Adrenal gland (tissue), 12 donors: ENCODE results near the gene TMEM116. TPM values are rescaled to one million over a fixed set of nuclear protein-coding genes. Genes with fewer than 3 reads are reported as not detected.

Experiments
- DNase-seq, 7 donors: peaks; one replicate each; pipeline ENCODE4 v3.0.0-alpha.2; 2019 to 2020
- H3K27ac ChIP-seq, 5 donors: fragments of 200-600 bp; sonication (generic) in 4 of 5; 1 replicate in 3 of 5; 2 replicates in 2 of 5; pipeline versions ENCODE4 v1.5.1 to v1.8.0; 2016 to 2020; ENCODE audit warnings: mild to moderate bottlenecking in 1 of 5
- H3K27me3 ChIP-seq: fragments of 200-600 bp; 2 replicates; pipeline ENCODE4 v1.8.0; 2021
- H3K36me3 ChIP-seq, 2 donors: fragments of 200-600 bp; replicated peaks in 1 of 2; 1 replicate in 1 of 2; 2 replicates in 1 of 2; pipeline versions ENCODE4 v1.5.1 to v1.8.0; 2018 to 2022
- H3K4me1 ChIP-seq, 2 donors: fragments of 200-600 bp; replicated peaks in 1 of 2; 1 replicate in 1 of 2; 2 replicates in 1 of 2; pipeline versions ENCODE4 v1.5.1 to v1.8.0; 2018 to 2021
- H3K4me3 ChIP-seq, 4 donors: fragments of 200-600 bp; sonication (generic) in 3 of 4; one replicate each; pipeline ENCODE4 v1.5.1; 2016 to 2018
- H3K9me3 ChIP-seq, 3 donors: fragments of 200-600 bp; sonication (generic) in 1 of 3; replicated peaks in 1 of 3; 1 replicate in 2 of 3; 2 replicates in 1 of 3; pipeline versions ENCODE4 v1.5.1 to v1.8.0; 2016 to 2021
- CTCF ChIP-seq, 6 experiments: fragments of 450-650 bp in 4 of 6; fragments of 200-600 bp in 2 of 6; sonication (generic) in 1 of 6; IDR thresholded peaks; 1 replicate in 5 of 6; 2 replicates in 1 of 6; pipeline versions ENCODE4 v1.5.1 to v1.8.0; 2016 to 2021; ENCODE audit warnings: antibody characterized with exemption in 6 of 6, mild to moderate bottlenecking in 2 of 6, moderate library complexity in 1 of 6
- POLR2A ChIP-seq, 2 donors: fragments of 450-650 bp; IDR thresholded peaks; one replicate each; pipeline ENCODE4 v1.6.1; 2017; ENCODE audit warnings: antibody characterized with exemption in 2 of 2, mild to moderate bottlenecking in 2 of 2, moderate library complexity in 1 of 2
- WGBS, 4 donors: extraction: QIAGEN DNeasy Blood & Tissue Kit in 2 of 4; methylation state at CpG; one replicate each; pipeline versions ENCODE4 v1.1.5 to v1.1.7; 2013 to 2017; 5-methylcytosine and 5-hydroxymethylcytosine counted together
- intact Hi-C, 2 donors: fragments of 100-400 bp; cut with DNase I; formaldehyde crosslinking; loops; one replicate each; pipeline versions ENCODE4 v1.14.1 to v1.15.0; 2022 to 2023
- polyA plus RNA-seq, 3 donors: library from polyadenylated mRNA; stranded (reverse); fragments of 200-250 nt in 2 of 3; fragments of 350-450 nt in 1 of 3; fragmentation: Illumina TruSeq in 1 of 3; extraction: RNeasy Lipid Tissue Mini Kit (QIAGEN cat#74804) in 1 of 3; gene quantifications; one replicate each; pipeline ENCODE4 v1.2.3, GENCODE V29; 2013 to 2014
- total RNA-seq, 9 donors: library from RNA; depleted of rRNA in 4 of 9; stranded (reverse); fragments of >200 nt in 4 of 9; fragments of 120-200 nt in 1 of 9; fragmentation: NEBNext Ultra II Directional in 1 of 9; extraction: Animal tissue kit (Norgen Biotek cat#: 25700) in 1 of 9; gene quantifications; one replicate each; pipeline versions ENCODE4 v1.1.0 to v1.2.4, GENCODE V29; 2013 to 2023
- donor health status: healthy with polysubstance abuse.
- donor health status: Bipolar disorder and iron deficiency.
- donor health status: DM: yes; HTN: yes; CAD: no.
- donor health status: DM: no; HTN: no; CAD: no.
- donor health status: DM: no; HTN: no; CAD: no.
- donor health status: DM: yes; HTN: yes; CAD: no.

Gene TMEM116
- total and polyA plus RNA-seq, 12 donors: 6.3 to 32.4 (median 18.8) TPM

- no peak overlapping the region for H3K4me3 ChIP-seq
- no peaks in the 10 kb centered on the region for H3K27me3 ChIP-seq
- no peaks in the 10 kb centered on the region for H3K36me3 ChIP-seq
- intact Hi-C loops: no loop called here
- H3K9me3 ChIP-seq: no peaks in the 10 kb centered on the region
- H3K4me1 ChIP-seq: peaks cover 1 to 3% of the 10 kb centered on the region in 2 donors
- DNase-seq: no peak
- TF ChIP-seq CTCF (IDR thresholded peaks at IDR 0.05) (no peak), POLR2A (IDR thresholded peaks at IDR 0.05) (no peak)
- WGBS, 4 donors: 83 to 88% (median 86%) methylated on average over 5 of the region's 5 CpGs
- H3K27ac ChIP-seq: no peak overlapping the region
These were observed 32.4 kb downstream of the TMEM116 start for GRCh38 chr12:111980598-111980997.

- H3K4me1 ChIP-seq: peaks cover 8 to 9% of the 10 kb centered on the region in 2 donors
- H3K27me3 ChIP-seq: no peaks in the 10 kb centered on the region
- no peaks in the 10 kb centered on the region for H3K36me3 ChIP-seq
- no peak for DNase-seq
- H3K27ac ChIP-seq: no peak overlapping the region
- TF ChIP-seq CTCF (IDR thresholded peaks at IDR 0.05): no peak
- TF ChIP-seq POLR2A (IDR thresholded peaks at IDR 0.05): no peak
- intact Hi-C loops: no loop called here
- no peak overlapping the region for H3K4me3 ChIP-seq
- H3K9me3 ChIP-seq: no peaks in the 10 kb centered on the region
These were observed 34.4 kb downstream of the TMEM116 start for GRCh38 chr12:111978545-111978944.

- no peaks in the 10 kb centered on the region for H3K9me3 ChIP-seq
- intact Hi-C loops: no loop called here
- no peak for DNase-seq
These were observed 36.1 kb downstream of the TMEM116 start for GRCh38 chr12:111976860-111977259.

GRCh38 chr12:111976291-111976690 lies 36.7 kb downstream of the TMEM116 start:
- H3K4me3 ChIP-seq: no peak overlapping the region
- intact Hi-C loops: no loop called here
- no peak for DNase-seq
- H3K36me3 ChIP-seq: no peaks in the 10 kb centered on the region
- peaks cover 0 to 3% (median 0%) of the 10 kb centered on the region in 3 donors for H3K9me3 ChIP-seq
- TF ChIP-seq CTCF (IDR thresholded peaks at IDR 0.05) (no peak), POLR2A (IDR thresholded peaks at IDR 0.05) (no peak)
- 91 to 96% (median 94%) methylated on average over 6 of the region's 6 CpGs for WGBS, 4 donors
- H3K27ac ChIP-seq: peak overlapping the region in 1 of 5 donors; percentile 17
- H3K4me1 ChIP-seq: peaks cover 8 to 9% of the 10 kb centered on the region in 2 donors
- no peaks in the 10 kb centered on the region for H3K27me3 ChIP-seq

More at GRCh38 chr12:111976860-111977259, 36.1 kb downstream of the TMEM116 start:
- TF ChIP-seq POLR2A (IDR thresholded peaks at IDR 0.05) (no peak), CTCF (IDR thresholded peaks at IDR 0.05) (no peak)
- H3K4me1 ChIP-seq: peaks cover 8 to 9% of the 10 kb centered on the region in 2 donors
- H3K27ac ChIP-seq: peak overlapping the region in 1 of 5 donors; percentile 17
- no peaks in the 10 kb centered on the region for H3K36me3 ChIP-seq
- no peaks in the 10 kb centered on the region for H3K27me3 ChIP-seq
- no peak overlapping the region for H3K4me3 ChIP-seq
